ENCODE measurements around the gene TTLL11.

- TF ChIP-seq CTCF (IDR thresholded peaks at IDR 0.05) (no peak), POLR2A (IDR thresholded peaks at IDR 0.05) (no peak)
Measured at GRCh38 chr9:121945281-121945680, 147.8 kb downstream of the TTLL11 start.

All from tibial nerve (tissue), 3 donors.